ENCODE data around the gene HSFX4. TPM values are rescaled to one million over a fixed set of nuclear protein-coding genes. Genes with fewer than 3 reads are reported as not detected.

Gene HSFX4
- total RNA-seq, 2 experiments from 2014 or later, result 0.37 TPM; not detected in 1

Other genes with a start within 250 kb of the HSFX4 start
- not detected for gene MAGEA11, start 217.5 kb upstream of the HSFX4 start, total RNA-seq
- gene HSFX1, start 155.5 kb upstream of the HSFX4 start, total RNA-seq, result under 1 TPM; 0.61 to 0.80 TPM
- not detected for gene MAGEA9, start 147.6 kb upstream of the HSFX4 start, total RNA-seq
- not detected for gene MAGEA8, start 48.4 kb upstream of the HSFX4 start, total RNA-seq
- gene EOLA2, start 8.9 kb downstream of the HSFX4 start, total RNA-seq, result 10 to 100 TPM; 53.4 to 73.7 TPM

Measured in activated CD8-positive, alpha-beta memory T cell treated with anti-CD3 and anti-CD28 coated beads, Interleukin-2, amount 10 ng/mL, durations not matched to agents 7 days and 5 days (primary cell).